NT2/D1 (cell line): ENCODE data around the gene OR51G2.

Experiments
- DNase-seq: peaks from one replicate; pipeline ENCODE4 v3.0.0-alpha.2; 2011; ENCODE audit warnings: low read depth, low spot score
- H3K27me3 ChIP-seq: 2 replicates; pipeline ENCODE4 v1.6.0; 2011; ENCODE audit warnings: mild to moderate bottlenecking; ENCODE audit not compliant: insufficient read length, insufficient read depth
- H3K36me3 ChIP-seq: 2 replicates; pipeline ENCODE4 v1.6.1; 2011; ENCODE audit warnings: mild to moderate bottlenecking, low read length, mixed read lengths; ENCODE audit not compliant: insufficient read depth, insufficient read length
- H3K4me1 ChIP-seq: 2 replicates; pipeline ENCODE4 v1.5.1; 2011; ENCODE audit not compliant: insufficient read depth, insufficient read length
- H3K4me3 ChIP-seq: 2 replicates; pipeline ENCODE4 v1.5.1; 2011; ENCODE audit warnings: low read depth; ENCODE audit not compliant: insufficient read length
- H3K9ac ChIP-seq: 2 replicates; pipeline ENCODE4 v1.6.0; 2011; ENCODE audit warnings: low read depth; ENCODE audit not compliant: insufficient read length
- H3K9me3 ChIP-seq: 2 replicates; pipeline ENCODE4 v1.5.1; 2011; ENCODE audit warnings: mild to moderate bottlenecking, low read length; ENCODE audit not compliant: insufficient read depth
- SUZ12 ChIP-seq: IDR thresholded peaks from 2 replicates; pipeline ENCODE4 v1.6.1; 2011; ENCODE audit not compliant: insufficient read length, insufficient read depth; ENCODE audit errors: extremely low read depth
- YY1 ChIP-seq: IDR thresholded peaks from 2 replicates; pipeline ENCODE4 v1.6.1; 2011; ENCODE audit not compliant: insufficient read length, insufficient read depth
- ZNF274 ChIP-seq: IDR thresholded peaks from 2 replicates; pipeline ENCODE4 v1.6.1; 2011; ENCODE audit warnings: mild to moderate bottlenecking, low read depth, low read length

OR51G2 gene

GRCh38 chr11:4887591-4887990 is 31.6 kb downstream of the OR51G2 start:
- DNase-seq = no peak
- TF ChIP-seq SUZ12 = no peak
- no peak for TF ChIP-seq YY1
- TF ChIP-seq ZNF274 = no peak
- H3K4me3 ChIP-seq = no peak overlapping the region
- no peaks in the 10 kb centered on the region for H3K9me3 ChIP-seq
- no peaks in the 10 kb centered on the region for H3K36me3 ChIP-seq
- H3K4me1 ChIP-seq = no peaks in the 10 kb centered on the region
- H3K27me3 ChIP-seq = no peaks in the 10 kb centered on the region
- H3K9ac ChIP-seq = no peak overlapping the region

- Histone ChIP-seq H3K27me3 (no peaks in the 10 kb centered on the region), H3K4me3 (no peak overlapping the region), H3K9ac (no peak overlapping the region), H3K36me3 (no peaks in the 10 kb centered on the region), H3K4me1 (no peaks in the 10 kb centered on the region), H3K9me3 (no peaks in the 10 kb centered on the region)
- DNase-seq = no peak
- no peak for TF ChIP-seq SUZ12
- TF ChIP-seq ZNF274 = no peak
- no peak for TF ChIP-seq YY1
These were observed 33.0 kb downstream of the OR51G2 start for GRCh38 chr11:4886186-4886585.

- no peak for DNase-seq
- Histone ChIP-seq H3K4me1 (no peaks in the 10 kb centered on the region), H3K9ac (no peak overlapping the region), H3K9me3 (no peaks in the 10 kb centered on the region), H3K36me3 (no peaks in the 10 kb centered on the region), H3K27me3 (no peaks in the 10 kb centered on the region), H3K4me3 (no peak overlapping the region)
- TF ChIP-seq YY1 (no peak), ZNF274 (no peak), SUZ12 (no peak)
These were observed 34.8 kb downstream of the OR51G2 start for GRCh38 chr11:4884361-4884760.

DNA sequence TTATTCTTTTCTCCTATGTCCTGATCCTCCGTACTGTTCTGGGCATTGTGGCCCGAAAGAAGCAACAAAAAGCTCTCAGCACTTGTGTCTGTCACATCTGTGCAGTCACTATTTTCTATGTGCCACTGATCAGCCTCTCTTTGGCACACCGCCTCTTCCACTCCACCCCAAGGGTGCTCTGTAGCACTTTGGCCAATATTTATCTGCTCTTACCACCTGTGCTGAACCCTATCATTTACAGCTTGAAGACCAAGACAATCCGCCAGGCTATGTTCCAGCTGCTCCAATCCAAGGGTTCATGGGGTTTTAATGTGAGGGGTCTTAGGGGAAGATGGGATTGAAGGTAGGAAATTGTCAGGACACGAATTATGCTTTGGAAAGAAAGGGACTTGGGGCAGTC is 36.6 kb downstream of the OR51G2 start:
- DNase-seq = no peak
- Histone ChIP-seq H3K4me3 (no peak overlapping the region), H3K36me3 (no peaks in the 10 kb centered on the region), H3K9ac (no peak overlapping the region), H3K4me1 (no peaks in the 10 kb centered on the region), H3K9me3 (no peaks in the 10 kb centered on the region), H3K27me3 (no peaks in the 10 kb centered on the region)
- TF ChIP-seq YY1 = no peak
- no peak for TF ChIP-seq SUZ12
- TF ChIP-seq ZNF274 = no peak

DNA sequence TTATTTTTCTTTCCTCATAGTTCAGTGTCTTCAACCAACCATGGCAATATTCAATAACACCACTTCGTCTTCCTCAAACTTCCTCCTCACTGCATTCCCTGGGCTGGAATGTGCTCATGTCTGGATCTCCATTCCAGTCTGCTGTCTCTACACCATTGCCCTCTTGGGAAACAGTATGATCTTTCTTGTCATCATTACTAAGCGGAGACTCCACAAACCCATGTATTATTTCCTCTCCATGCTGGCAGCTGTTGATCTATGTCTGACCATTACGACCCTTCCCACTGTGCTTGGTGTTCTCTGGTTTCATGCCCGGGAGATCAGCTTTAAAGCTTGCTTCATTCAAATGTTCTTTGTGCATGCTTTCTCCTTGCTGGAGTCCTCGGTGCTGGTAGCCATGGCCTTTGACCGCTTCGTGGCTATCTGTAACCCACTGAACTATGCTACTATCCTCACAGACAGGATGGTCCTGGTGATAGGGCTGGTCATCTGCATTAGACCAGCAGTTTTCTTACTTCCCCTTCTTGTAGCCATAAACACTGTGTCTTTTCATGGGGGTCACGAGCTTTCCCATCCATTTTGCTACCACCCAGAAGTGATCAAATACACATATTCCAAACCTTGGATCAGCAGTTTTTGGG is 37.2 kb downstream of the OR51G2 start, which contains the start of gene OR51T1:
OR51T1 (plus strand) TSS at position 41 of the 641 bp plus-strand sequence; CDS start at position 41, 0 bp downstream.
- TF ChIP-seq YY1 (no peak), ZNF274 (no peak)
- Histone ChIP-seq H3K4me3 (no peak within 1 kb of the TSS), H3K27me3 (no peaks in the 10 kb centered on the region), H3K9ac (no peak within 1 kb of the TSS), H3K4me1 (no peaks in the 10 kb centered on the region), H3K9me3 (no peaks in the 10 kb centered on the region), H3K36me3 (no peaks in the 10 kb centered on the region)
- DNase-seq = no peak

DNA sequence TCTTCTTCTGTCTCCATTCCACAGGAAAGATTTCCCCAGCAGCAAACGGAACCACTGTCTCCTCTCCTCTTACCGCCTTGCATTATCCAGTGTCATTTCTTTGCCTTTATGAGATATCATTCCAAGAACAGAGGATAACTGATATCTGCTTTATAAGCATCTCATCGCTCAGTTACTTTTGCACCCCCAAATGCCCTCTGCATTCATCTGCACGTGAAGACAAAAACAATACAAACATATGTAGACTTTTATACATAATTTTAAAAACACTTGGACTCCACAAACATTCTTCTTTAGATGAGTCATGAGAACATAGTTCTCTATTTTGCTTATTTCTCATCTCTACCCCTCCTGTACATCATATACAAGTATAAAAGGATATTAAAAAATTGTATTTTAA is 38.0 kb downstream of the OR51G2 start:
- no peaks in the 10 kb centered on the region for H3K4me1 ChIP-seq
- TF ChIP-seq YY1 = no peak
- TF ChIP-seq ZNF274 = no peak
- no peak for TF ChIP-seq SUZ12
- H3K36me3 ChIP-seq = no peaks in the 10 kb centered on the region
- H3K27me3 ChIP-seq = no peaks in the 10 kb centered on the region
- DNase-seq = no peak
- no peak overlapping the region for H3K4me3 ChIP-seq
- no peaks in the 10 kb centered on the region for H3K9me3 ChIP-seq
- no peak overlapping the region for H3K9ac ChIP-seq

- Histone ChIP-seq H3K4me3 (no peak overlapping the region), H3K9ac (no peak overlapping the region), H3K36me3 (no peaks in the 10 kb centered on the region), H3K27me3 (no peaks in the 10 kb centered on the region), H3K4me1 (no peaks in the 10 kb centered on the region), H3K9me3 (no peaks in the 10 kb centered on the region)
- no peak for DNase-seq
- TF ChIP-seq YY1 (no peak), ZNF274 (no peak), SUZ12 (no peak)
These were observed 53.3 kb downstream of the OR51G2 start for GRCh38 chr11:4865855-4866254.

DNA sequence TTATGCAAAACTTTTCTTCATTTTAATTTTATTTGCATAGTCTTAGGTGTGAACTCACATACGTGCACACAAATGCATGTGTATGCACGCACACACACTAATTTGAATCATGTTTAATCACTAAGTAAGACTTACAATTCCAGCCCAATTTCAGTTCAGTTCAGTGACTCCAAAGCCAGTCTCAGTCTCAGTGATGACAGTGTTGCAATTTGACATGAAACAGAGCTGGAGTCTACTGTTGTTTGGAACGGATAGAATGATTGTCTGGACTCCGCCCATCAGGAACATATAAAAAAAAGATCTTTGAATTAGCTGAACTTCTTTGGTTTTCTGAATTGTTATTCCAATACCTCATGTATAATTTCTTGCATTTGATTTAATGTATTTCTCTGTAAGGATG is 55.3 kb downstream of the OR51G2 start:
- Histone ChIP-seq H3K9ac (no peak overlapping the region), H3K4me3 (no peak overlapping the region), H3K27me3 (no peaks in the 10 kb centered on the region), H3K4me1 (no peaks in the 10 kb centered on the region), H3K36me3 (no peaks in the 10 kb centered on the region), H3K9me3 (no peaks in the 10 kb centered on the region)
- no peak for TF ChIP-seq SUZ12
- TF ChIP-seq YY1 = no peak
- no peak for TF ChIP-seq ZNF274
- no peak for DNase-seq
